Measurements from ENCODE around the gene RBM38.

RBM38 gene

DNA sequence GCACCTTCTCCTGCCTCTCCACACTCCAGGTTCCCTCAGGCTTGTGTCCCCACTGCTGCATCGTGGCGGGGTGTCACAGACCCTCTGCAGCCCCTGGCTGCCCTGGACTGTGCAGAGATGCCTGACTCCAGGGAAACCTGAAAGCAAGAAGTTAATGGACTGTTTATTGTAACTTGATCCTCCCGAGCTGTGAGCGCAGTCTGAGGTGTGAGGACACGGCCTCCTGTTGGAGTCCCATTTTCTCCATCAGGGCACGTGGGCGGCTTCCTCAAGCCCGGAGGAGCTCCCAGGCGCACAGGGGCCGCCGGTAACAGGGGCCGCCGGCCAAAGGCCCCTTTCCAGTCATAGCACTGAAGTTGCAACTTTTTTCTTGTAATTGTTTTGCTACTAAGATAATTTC, 16.9 kb downstream of the RBM38 start:
- TF ChIP-seq, protein P1, sequence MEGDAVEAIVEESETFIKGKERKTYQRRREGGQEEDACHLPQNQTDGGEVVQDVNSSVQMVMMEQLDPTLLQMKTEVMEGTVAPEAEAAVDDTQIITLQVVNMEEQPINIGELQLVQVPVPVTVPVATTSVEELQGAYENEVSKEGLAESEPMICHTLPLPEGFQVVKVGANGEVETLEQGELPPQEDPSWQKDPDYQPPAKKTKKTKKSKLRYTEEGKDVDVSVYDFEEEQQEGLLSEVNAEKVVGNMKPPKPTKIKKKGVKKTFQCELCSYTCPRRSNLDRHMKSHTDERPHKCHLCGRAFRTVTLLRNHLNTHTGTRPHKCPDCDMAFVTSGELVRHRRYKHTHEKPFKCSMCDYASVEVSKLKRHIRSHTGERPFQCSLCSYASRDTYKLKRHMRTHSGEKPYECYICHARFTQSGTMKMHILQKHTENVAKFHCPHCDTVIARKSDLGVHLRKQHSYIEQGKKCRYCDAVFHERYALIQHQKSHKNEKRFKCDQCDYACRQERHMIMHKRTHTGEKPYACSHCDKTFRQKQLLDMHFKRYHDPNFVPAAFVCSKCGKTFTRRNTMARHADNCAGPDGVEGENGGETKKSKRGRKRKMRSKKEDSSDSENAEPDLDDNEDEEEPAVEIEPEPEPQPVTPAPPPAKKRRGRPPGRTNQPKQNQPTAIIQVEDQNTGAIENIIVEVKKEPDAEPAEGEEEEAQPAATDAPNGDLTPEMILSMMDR (conservative IDR thresholded peaks at IDR 0.05; ENCODE audit: low read depth), result no peak
- CTCF ChIA-PET, result interaction anchor here (0.7 kb wide), 1 partner anchor 281 kb away, joined by 4 read pairs; no protein-coding TSS in a partner anchor
- POLR2A ChIA-PET (ENCODE audit: low non-redundant PET), result no interaction called here
- H3K27ac ChIP-seq, result peak overlapping the region; percentile 3; the same call in 1 of the 2 replicates
- DNase-seq (ENCODE audit: low spot score), result no peak

DNA sequence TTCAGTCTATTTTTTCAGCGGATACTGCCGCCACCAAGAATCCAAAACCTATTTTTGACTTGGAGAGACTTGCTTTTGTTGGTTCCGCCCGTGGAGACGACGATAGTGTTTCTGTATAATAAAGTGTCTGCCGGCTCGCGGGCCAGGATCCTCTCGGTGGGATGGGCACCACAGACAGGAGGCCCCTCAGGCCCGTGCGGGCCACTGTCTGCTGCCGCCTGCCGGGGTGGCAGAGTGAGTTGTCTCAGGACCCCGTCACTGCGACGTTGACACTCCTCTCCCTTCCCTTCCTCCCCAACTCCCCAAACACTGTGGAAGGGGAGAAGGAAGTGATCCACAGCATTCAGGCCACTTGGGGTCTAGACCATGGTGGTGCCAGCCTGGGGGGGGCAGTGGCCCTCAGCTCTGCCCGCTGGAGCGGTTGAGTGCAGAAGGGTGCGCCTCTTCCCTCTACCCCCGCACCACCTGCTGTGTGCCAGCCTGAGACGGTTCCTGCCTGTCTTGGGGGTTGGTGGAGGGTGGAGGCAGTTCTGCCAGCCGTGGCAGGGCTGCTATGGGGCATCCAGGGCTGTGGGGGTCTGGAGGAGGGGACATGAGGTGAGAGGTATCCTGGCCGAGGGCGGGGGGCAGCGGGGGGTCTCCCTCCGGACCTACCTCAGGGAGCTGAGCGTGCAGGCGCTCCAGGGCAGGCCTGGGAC, 17.5 kb downstream of the RBM38 start:
- no peak overlapping the region for H3K27ac ChIP-seq
- DNase-seq (ENCODE audit: low spot score), result no peak
- CTCF ChIA-PET, result interaction anchor here (0.7 kb wide), 2 partner anchors 14 to 282 kb away, joined by 4 to 5 read pairs; no protein-coding TSS in a partner anchor
- POLR2A ChIA-PET (ENCODE audit: low non-redundant PET), result no interaction called here
- TF ChIP-seq, protein P1 (conservative IDR thresholded peaks at IDR 0.05; ENCODE audit: low read depth), result no peak

DNA sequence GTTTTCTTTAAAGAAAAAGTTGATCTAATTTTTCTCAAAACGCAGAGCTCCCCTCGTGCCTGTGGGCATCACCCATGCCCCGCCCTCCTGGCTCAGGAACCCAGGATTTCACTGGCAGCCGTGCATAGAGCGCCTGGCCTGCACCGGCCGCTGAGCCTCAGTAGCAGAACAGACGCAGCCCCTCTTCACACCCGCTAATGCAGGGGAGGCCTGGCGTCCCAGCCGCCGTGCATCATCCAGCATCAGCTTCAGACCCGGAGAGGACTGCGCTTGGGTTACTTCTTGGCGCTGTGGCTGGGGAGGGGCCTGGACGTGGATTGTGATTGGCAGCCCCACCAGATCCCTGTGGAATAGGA, 18.1 kb downstream of the RBM38 start:
- no peak for DNase-seq (ENCODE audit: low spot score)
- H3K27ac ChIP-seq, result no peak overlapping the region
- TF ChIP-seq, protein P1 (conservative IDR thresholded peaks at IDR 0.05; ENCODE audit: low read depth), result no peak
- POLR2A ChIA-PET (ENCODE audit: low non-redundant PET), result no interaction called here
- CTCF ChIA-PET, result interaction anchor here (0.7 kb wide), 1 partner anchor 14 kb away, joined by 5 read pairs; no protein-coding TSS in a partner anchor

DNA sequence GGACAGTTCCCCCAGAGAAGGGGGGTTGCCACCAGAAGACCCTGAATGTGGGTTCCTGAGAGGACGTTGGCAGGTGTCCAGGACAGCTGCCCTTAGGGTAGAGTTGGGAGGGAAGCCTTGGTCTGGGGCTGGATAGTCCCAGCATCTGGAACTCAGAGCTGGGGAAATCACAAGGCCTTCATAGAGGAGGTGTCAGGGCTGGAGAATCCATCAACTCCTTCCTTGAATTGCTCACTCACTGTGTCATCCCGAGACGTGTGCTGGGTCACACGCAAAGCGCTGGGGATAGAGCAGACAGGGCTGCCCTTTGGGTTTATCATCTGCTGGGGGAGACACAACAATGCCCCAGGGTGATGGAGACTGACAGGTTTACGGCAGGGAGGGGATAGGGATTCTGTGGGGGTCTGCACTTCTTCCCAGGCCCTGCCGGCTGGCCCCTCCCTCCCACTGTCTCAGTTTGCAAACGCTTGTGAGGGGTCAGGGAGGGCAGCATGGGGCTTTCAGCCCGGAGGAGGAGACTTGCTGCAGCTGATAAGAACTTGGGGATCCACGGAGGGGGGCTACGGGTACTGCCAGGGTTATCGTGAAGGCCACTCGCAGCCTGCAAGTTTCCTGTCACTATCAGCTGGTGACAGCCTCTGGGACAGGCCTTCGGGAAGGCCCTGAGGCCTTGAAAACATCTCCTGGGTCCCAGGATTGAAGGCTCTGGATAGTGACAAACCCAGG, 18.6 kb downstream of the RBM38 start:
- ChIA-PET POLR2A (ENCODE audit: low non-redundant PET) (no interaction called here), CTCF (interaction anchor here (0.7 kb wide), 1 partner anchor 15 kb away, joined by 5 read pairs; no protein-coding TSS in a partner anchor)
- TF ChIP-seq, protein P1 (conservative IDR thresholded peaks at IDR 0.05; ENCODE audit: low read depth), result no peak
- DNase-seq (ENCODE audit: low spot score), result no peak
- no peak overlapping the region for H3K27ac ChIP-seq

DNA sequence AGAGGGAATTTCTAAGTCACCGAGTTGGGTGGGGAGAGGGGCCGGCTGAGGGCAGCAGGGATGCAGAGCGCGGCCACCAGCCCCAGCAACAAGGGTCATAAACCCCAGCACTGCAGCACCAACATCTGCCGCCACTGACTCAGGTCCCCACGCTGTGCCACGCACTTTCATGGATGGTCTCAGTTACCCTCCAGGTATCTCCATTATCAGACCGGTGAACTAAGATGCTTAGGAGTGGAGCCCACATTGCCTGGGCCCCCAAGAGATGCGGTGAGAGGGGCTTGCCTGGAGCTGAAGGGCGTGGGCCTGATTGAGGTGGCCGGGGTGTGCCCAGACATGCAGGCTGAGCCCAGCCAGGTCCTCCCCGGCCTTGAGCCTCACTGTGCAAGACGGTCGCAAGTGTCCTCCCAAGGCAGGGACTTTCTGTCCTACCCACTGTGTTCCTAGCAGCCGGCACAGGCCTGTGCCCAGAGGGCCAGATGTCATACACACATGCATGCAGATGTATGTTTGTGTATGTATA, 19.3 kb downstream of the RBM38 start:
- DNase-seq (ENCODE audit: low spot score), result no peak
- TF ChIP-seq, protein P1 (conservative IDR thresholded peaks at IDR 0.05; ENCODE audit: low read depth), result no peak
- ChIA-PET POLR2A (ENCODE audit: low non-redundant PET) (no interaction called here), CTCF (no interaction called here)
- H3K27ac ChIP-seq, result no peak overlapping the region

DNA sequence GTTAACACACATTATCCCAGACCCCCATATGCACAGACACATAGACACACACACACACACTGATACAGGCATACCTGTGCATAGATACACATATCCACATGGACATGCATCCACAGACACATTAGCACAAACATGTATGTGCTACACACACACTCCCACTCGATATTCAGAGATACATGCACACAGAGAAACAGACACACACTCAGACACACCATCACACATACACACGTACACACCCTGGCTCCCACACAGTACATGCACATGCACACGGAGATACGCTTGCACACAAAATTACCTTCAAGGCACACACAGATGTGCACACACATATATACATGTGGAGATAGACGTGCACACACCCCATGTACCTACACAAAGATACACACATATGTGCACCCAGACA, 19.7 kb downstream of the RBM38 start:
- no peak overlapping the region for H3K27ac ChIP-seq
- no peak for DNase-seq (ENCODE audit: low spot score)
- CTCF ChIA-PET, result no interaction called here
- TF ChIP-seq, protein P1 (conservative IDR thresholded peaks at IDR 0.05; ENCODE audit: low read depth), result no peak
- POLR2A ChIA-PET (ENCODE audit: low non-redundant PET), result no interaction called here
